Kidney capillary endothelial cell (primary cell): Measurements from ENCODE around the gene GCK.
"Not testable (repeated sequence)": the region's sequence is repeated elsewhere in the genome, so short reads cannot be mapped to it uniquely, and the experiment has no call there.

Experiments
- DNase-seq: peaks from one replicate; pipeline ENCODE4 v3.0.0-alpha.2; 2018; ENCODE audit warnings: low spot score

GCK gene

GRCh38 chr7:44141221-44141850, 47.9 kb downstream of the GCK start, which contains the start of gene MYL7:
MYL7 (minus strand) TSS chr7:44141332; CDS start chr7:44141305, 27 bp downstream.
- no peak for DNase-seq

GRCh38 chr7:44140341-44140740, 48.9 kb downstream of the GCK start:
- no peak for DNase-seq

GRCh38 chr7:44139311-44140010, 49.8 kb downstream of the GCK start:
- no peak for DNase-seq

GRCh38 chr7:44138698-44139097, 50.5 kb downstream of the GCK start:
- DNase-seq, result no peak

- no peak for DNase-seq
These were observed 52.5 kb downstream of the GCK start for GRCh38 chr7:44136731-44137130.

- DNase-seq, result no peak
These were observed 54.2 kb downstream of the GCK start for GRCh38 chr7:44134943-44135628.

- no peak for DNase-seq
These were observed 55.9 kb downstream of the GCK start for GRCh38 chr7:44133295-44133694.

- no peak for DNase-seq
These were observed 57.2 kb downstream of the GCK start for GRCh38 chr7:44132039-44132438.

GRCh38 chr7:44131173-44132029, 57.8 kb downstream of the GCK start:
- DNase-seq, result no peak

- no peak for DNase-seq
These were observed 60.3 kb downstream of the GCK start for GRCh38 chr7:44128721-44129582.

- DNase-seq, result no peak
These were observed 62.1 kb downstream of the GCK start for GRCh38 chr7:44127161-44127560.

GRCh38 chr7:44126574-44126973, 62.7 kb downstream of the GCK start:
- not testable (repeated sequence) for DNase-seq

GRCh38 chr7:44124822-44125202, 64.4 kb downstream of the GCK start:
- DNase-seq, result no peak

GRCh38 chr7:44123190-44124003, 65.8 kb downstream of the GCK start, which contains the start of gene POLD2:
POLD2 (minus strand) TSS chr7:44123548; CDS start chr7:44122053, 1,495 bp downstream.
- peak; percentile 96 for DNase-seq

GRCh38 chr7:44122529-44122928, 66.7 kb downstream of the GCK start:
- DNase-seq, result no peak

GRCh38 chr7:44121761-44122420, 67.3 kb downstream of the GCK start:
- DNase-seq, result no peak

- no peak for DNase-seq
These were observed 68.8 kb downstream of the GCK start for GRCh38 chr7:44120395-44120794.

GRCh38 chr7:44119829-44120380, 69.3 kb downstream of the GCK start:
- DNase-seq, result no peak

- no peak for DNase-seq
These were observed 71.3 kb downstream of the GCK start for GRCh38 chr7:44117801-44118429.
